AML-193 (cell line): Measurements from ENCODE around the gene MSH3.
"Not testable (repeated sequence)": the region's sequence is repeated elsewhere in the genome, so short reads cannot be mapped to it uniquely, and the experiment has no call there.

Experiments
- DNase-seq, 2 experiments: peaks; one replicate each; lab custom pipeline; 2025; lab: John Stamatoyannopoulos, UW

The MSH3 gene

GRCh38 chr5:80656425-80656824, 2.0 kb downstream of the MSH3 start:
- DNase-seq, result no peak

- DNase-seq, result no peak
Observed at GRCh38 chr5:80659106-80659505, 4.7 kb downstream of the MSH3 start.

GRCh38 chr5:80660661-80661060, 6.2 kb downstream of the MSH3 start:
- DNase-seq, result not testable (repeated sequence)

GRCh38 chr5:80662108-80662507, 7.7 kb downstream of the MSH3 start:
- no peak for DNase-seq

- no peak for DNase-seq
Observed at GRCh38 chr5:80665057-80665456, 10.6 kb downstream of the MSH3 start.

GRCh38 chr5:80667384-80667783, 12.9 kb downstream of the MSH3 start:
- no peak for DNase-seq

GRCh38 chr5:80668016-80668969, 13.8 kb downstream of the MSH3 start:
- DNase-seq, result no peak

- peak; percentile 64 to 67 for DNase-seq
Observed at GRCh38 chr5:80672140-80672736, 17.8 kb downstream of the MSH3 start.

- DNase-seq, result no peak
Observed at GRCh38 chr5:80676706-80677105, 22.3 kb downstream of the MSH3 start.

GRCh38 chr5:80686757-80687156, 32.3 kb downstream of the MSH3 start:
- DNase-seq, result peak; percentile 21 to 36

GRCh38 chr5:80688648-80689420, 34.4 kb downstream of the MSH3 start:
- no peak for DNase-seq

GRCh38 chr5:80689627-80690026, 35.2 kb downstream of the MSH3 start:
- no peak for DNase-seq

- DNase-seq, result no peak
Observed at GRCh38 chr5:80695666-80696065, 41.2 kb downstream of the MSH3 start.

GRCh38 chr5:80696450-80696849, 42.0 kb downstream of the MSH3 start:
- no peak for DNase-seq

- no peak for DNase-seq
Observed at GRCh38 chr5:80697100-80697499, 42.6 kb downstream of the MSH3 start.

GRCh38 chr5:80698369-80698768, 43.9 kb downstream of the MSH3 start:
- DNase-seq, result no peak

GRCh38 chr5:80701597-80701996, 47.1 kb downstream of the MSH3 start:
- no peak for DNase-seq

- no peak for DNase-seq
Observed at GRCh38 chr5:80703291-80703690, 48.8 kb downstream of the MSH3 start.

GRCh38 chr5:80703747-80704146, 49.3 kb downstream of the MSH3 start:
- DNase-seq, result no peak

GRCh38 chr5:80704221-80704620, 49.8 kb downstream of the MSH3 start:
- no peak for DNase-seq

- no peak for DNase-seq
Observed at GRCh38 chr5:80705216-80705769, 50.8 kb downstream of the MSH3 start.

GRCh38 chr5:80705801-80706200, 51.3 kb downstream of the MSH3 start:
- DNase-seq, result no peak
